Astrocyte of the cerebellum (primary cell): ENCODE data around the gene TTC39A.

Experiments used
- DNase-seq: peaks from one replicate; pipeline ENCODE4 v3.0.0-alpha.2; 2011; ENCODE audit warnings: low read depth
- H3K4me3 ChIP-seq: 2 replicates; pipeline ENCODE4 v1.5.1; 2011; ENCODE audit warnings: mild to moderate bottlenecking, low read depth, low read length, moderate library complexity
- in situ Hi-C: cut with HindIII; loops from 2 replicates; pipeline ENCODE4 v1.10.0; 2017; ENCODE audit warnings: low sequenced_read_pairs
- TF ChIP-seq, protein P1 (sequence below): IDR thresholded peaks from 2 replicates; pipeline ENCODE4 v1.5.1; 2012; ENCODE audit warnings: low read length, low read depth, moderate library complexity, mild to moderate bottlenecking; ENCODE audit errors: missing control alignments

TTC39A gene

GRCh38 chr1:51240084-51240483 is 90.3 kb downstream of the TTC39A start:
- no peak for DNase-seq
- no peak overlapping the region for H3K4me3 ChIP-seq
- TF ChIP-seq, protein P1, sequence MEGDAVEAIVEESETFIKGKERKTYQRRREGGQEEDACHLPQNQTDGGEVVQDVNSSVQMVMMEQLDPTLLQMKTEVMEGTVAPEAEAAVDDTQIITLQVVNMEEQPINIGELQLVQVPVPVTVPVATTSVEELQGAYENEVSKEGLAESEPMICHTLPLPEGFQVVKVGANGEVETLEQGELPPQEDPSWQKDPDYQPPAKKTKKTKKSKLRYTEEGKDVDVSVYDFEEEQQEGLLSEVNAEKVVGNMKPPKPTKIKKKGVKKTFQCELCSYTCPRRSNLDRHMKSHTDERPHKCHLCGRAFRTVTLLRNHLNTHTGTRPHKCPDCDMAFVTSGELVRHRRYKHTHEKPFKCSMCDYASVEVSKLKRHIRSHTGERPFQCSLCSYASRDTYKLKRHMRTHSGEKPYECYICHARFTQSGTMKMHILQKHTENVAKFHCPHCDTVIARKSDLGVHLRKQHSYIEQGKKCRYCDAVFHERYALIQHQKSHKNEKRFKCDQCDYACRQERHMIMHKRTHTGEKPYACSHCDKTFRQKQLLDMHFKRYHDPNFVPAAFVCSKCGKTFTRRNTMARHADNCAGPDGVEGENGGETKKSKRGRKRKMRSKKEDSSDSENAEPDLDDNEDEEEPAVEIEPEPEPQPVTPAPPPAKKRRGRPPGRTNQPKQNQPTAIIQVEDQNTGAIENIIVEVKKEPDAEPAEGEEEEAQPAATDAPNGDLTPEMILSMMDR = no peak
- in situ Hi-C loops = no loop called here

DNA sequence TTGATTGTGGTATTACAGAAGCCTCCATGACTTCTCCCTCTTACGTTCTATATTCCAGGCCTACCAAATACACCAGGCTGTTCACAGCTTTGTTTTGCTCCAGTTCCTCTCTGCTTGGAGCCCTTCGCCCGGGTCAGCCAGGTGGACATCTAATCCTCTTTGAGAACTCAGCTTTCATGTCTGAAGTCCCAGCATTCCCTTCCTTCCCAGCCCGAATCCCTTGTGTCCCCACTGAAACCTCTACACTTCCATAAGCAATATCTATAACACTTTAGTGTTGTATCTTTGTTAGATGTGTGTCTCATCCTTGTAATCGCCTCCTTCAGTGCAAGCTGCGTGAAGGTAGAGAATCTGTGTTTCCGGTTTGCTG is 92.3 kb downstream of the TTC39A start:
- H3K4me3 ChIP-seq = peak overlapping the region; percentile 98
- in situ Hi-C loops = no loop called here
- DNase-seq = no peak
- TF ChIP-seq, protein P1 = no peak

- peak overlapping the region; percentile 98 for H3K4me3 ChIP-seq
- TF ChIP-seq, protein P1 = no peak
- in situ Hi-C loops = no loop called here
- DNase-seq = no peak
Observed at GRCh38 chr1:51237351-51238033, 92.9 kb downstream of the TTC39A start.
